Endothelial cell (in vitro differentiated cells): ENCODE measurements around the gene HPDL. TPM values are rescaled to one million over a fixed set of nuclear protein-coding genes. Genes with fewer than 3 reads are reported as not detected.
"Not testable (repeated sequence)": the region's sequence is repeated elsewhere in the genome, so short reads cannot be mapped to it uniquely, and the experiment has no call there.

Source experiments
- DNase-seq: peaks from one replicate; pipeline ENCODE4 v3.0.0; 2021; ENCODE audit warnings: low spot score
- H3K27ac Mint-ChIP-seq: one replicate; pipeline ENCODE4 v1.8.0; 2021; ENCODE audit warnings: mixed read lengths, inconsistent platforms; ENCODE audit not compliant: unreplicated experiment
- H3K27me3 Mint-ChIP-seq: one replicate; pipeline ENCODE4 v1.8.0; 2021; ENCODE audit warnings: mild to moderate bottlenecking, moderate library complexity, mixed read lengths, inconsistent platforms; ENCODE audit not compliant: unreplicated experiment
- H3K36me3 Mint-ChIP-seq: one replicate; pipeline ENCODE4 v1.8.0; 2021; ENCODE audit warnings: mild to moderate bottlenecking, low read depth, mixed read lengths, inconsistent platforms; ENCODE audit not compliant: unreplicated experiment
- H3K4me1 Mint-ChIP-seq: one replicate; pipeline ENCODE4 v1.8.0; 2021; ENCODE audit warnings: mild to moderate bottlenecking, mixed read lengths, inconsistent platforms; ENCODE audit not compliant: unreplicated experiment
- H3K4me3 Mint-ChIP-seq: one replicate; pipeline ENCODE4 v1.8.0; 2021; ENCODE audit warnings: mild to moderate bottlenecking, mixed read lengths, inconsistent platforms; ENCODE audit not compliant: unreplicated experiment
- H3K9me3 Mint-ChIP-seq: one replicate; pipeline ENCODE4 v1.8.0; 2021; ENCODE audit warnings: mixed read lengths, inconsistent platforms; ENCODE audit not compliant: unreplicated experiment
- total RNA-seq: library from RNA; stranded (reverse); fragmentation: NEBNext Ultra II Directional; extraction: Animal tissue kit (Norgen Biotek cat#: 25700); gene quantifications from one replicate; pipeline ENCODE4 v1.2.1, GENCODE V29; 2021; ENCODE audit not compliant: unreplicated experiment
- TF ChIP-seq, protein P1 (sequence below): fragments of 200-600 bp; sonication (generic); IDR thresholded peaks from one replicate; pipeline ENCODE4 v1.5.0; 2021; ENCODE audit warnings: antibody characterized with exemption; ENCODE audit not compliant: unreplicated experiment

HPDL gene
- total RNA-seq, 1 donor from 2014 or later: 2.5 TPM

DNA sequence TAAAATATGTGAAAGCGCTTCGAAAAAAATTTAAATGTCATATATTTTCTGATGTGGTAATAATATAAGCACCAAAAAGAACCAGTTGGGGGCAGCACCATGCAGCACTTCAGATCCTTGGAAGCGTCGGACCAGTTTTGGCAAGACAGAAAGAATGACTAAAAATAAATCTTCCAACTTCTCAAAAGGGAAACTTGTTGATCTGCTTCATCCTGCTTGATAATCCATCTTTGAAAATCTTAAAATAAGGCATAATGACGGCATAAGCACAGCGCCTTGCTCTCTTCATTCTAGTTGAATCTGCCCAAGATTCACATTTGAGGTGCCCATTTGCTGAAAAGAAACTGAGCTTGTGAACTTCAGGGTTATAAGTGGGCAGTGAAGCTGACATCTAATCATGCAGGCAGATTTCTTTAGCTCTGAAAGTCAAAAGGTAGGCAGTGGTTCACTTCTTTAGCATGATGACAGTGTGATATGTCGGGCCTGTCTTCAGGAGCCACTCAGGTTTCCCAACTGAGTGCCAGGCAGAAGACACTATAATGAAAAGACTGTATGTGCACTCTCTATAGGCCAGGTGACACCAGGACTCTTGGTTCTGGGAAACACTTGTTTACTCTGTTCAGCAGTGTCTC, 33.3 kb downstream of the HPDL start:
- Mint-ChIP-seq H3K36me3 (no peaks in the 10 kb centered on the region), H3K27ac (no peak overlapping the region), H3K9me3 (no peaks in the 10 kb centered on the region), H3K4me1 (peaks cover 22% of the 10 kb centered on the region), H3K27me3 (no peaks in the 10 kb centered on the region), H3K4me3 (no peak overlapping the region)
- TF ChIP-seq, protein P1, sequence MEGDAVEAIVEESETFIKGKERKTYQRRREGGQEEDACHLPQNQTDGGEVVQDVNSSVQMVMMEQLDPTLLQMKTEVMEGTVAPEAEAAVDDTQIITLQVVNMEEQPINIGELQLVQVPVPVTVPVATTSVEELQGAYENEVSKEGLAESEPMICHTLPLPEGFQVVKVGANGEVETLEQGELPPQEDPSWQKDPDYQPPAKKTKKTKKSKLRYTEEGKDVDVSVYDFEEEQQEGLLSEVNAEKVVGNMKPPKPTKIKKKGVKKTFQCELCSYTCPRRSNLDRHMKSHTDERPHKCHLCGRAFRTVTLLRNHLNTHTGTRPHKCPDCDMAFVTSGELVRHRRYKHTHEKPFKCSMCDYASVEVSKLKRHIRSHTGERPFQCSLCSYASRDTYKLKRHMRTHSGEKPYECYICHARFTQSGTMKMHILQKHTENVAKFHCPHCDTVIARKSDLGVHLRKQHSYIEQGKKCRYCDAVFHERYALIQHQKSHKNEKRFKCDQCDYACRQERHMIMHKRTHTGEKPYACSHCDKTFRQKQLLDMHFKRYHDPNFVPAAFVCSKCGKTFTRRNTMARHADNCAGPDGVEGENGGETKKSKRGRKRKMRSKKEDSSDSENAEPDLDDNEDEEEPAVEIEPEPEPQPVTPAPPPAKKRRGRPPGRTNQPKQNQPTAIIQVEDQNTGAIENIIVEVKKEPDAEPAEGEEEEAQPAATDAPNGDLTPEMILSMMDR: peak; percentile 68
- peak; percentile 39 for DNase-seq

DNA sequence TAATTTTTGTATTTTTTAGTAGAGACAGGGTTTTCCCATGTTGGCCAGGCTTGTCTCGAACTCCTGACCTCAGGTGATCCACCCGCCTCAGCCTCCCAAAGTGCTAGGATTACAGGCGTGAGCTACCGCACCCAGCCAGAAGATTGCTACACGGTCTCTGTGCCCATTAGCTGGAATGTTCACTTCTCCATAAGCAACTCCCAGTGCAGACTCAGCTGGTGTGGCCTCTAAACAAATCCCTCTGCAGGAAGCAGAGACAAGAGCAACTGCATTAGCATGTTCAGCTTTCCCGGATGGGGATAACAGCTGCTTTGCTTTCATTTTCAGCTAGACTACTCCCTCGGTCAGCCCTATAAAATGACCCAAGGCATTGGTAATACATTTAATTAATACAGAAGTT, 34.3 kb downstream of the HPDL start:
- H3K9me3 Mint-ChIP-seq, H3K27me3 Mint-ChIP-seq, H3K27ac Mint-ChIP-seq, H3K36me3 Mint-ChIP-seq, H3K4me3 Mint-ChIP-seq: not testable (repeated sequence)
- peaks cover 17% of the 10 kb centered on the region for H3K4me1 Mint-ChIP-seq
- peak; percentile 14 for DNase-seq

DNA sequence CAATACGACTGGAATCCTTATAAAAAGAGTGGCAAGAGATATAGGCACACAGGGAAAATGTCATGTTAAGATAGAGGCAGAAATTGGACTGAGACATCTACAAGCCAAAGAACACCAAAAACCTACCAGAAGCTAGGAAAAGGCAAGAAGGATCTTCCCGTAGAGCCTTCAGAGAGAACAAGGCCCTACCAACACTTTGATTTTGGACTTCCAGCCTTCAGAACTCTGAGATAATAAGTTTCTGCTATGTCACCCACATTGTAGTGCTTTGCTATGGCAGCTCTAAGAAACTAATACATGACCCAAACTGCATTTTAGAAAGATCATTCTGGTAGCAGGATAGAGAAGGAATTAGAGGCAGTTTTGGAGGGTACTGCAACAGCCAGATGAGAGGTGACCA, 37.6 kb downstream of the HPDL start:
- DNase-seq: no peak

DNA sequence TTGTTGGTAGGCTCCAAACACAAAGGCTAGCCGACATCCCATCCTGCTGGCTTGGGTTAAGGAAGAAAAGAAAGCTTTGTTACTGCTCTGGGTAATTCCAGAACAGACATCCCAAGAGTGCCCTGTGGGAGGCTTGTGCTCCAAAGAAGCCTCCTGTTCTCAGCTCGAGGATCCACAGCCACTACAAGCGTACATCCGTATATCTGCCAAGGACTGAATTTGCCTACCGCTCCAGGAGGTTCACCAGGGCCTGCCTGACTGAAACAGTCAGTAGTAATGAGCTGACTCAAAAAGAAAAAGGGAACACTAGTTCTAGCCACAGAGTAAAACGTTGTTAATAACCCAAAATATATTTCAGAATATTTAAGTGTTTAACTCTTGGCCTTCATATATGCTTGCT, 38.4 kb downstream of the HPDL start:
- TF ChIP-seq, protein P1: no peak
- no peaks in the 10 kb centered on the region for H3K9me3 Mint-ChIP-seq
- no peak overlapping the region for H3K4me3 Mint-ChIP-seq

More for the DNA sequence above, 37.6 kb downstream of the HPDL start:
- Mint-ChIP-seq H3K4me3 (no peak overlapping the region), H3K9me3 (no peaks in the 10 kb centered on the region), H3K27me3 (no peaks in the 10 kb centered on the region), H3K27ac (no peak overlapping the region), H3K36me3 (no peaks in the 10 kb centered on the region), H3K4me1 (peaks cover 11% of the 10 kb centered on the region)
- TF ChIP-seq, protein P1: no peak

DNA sequence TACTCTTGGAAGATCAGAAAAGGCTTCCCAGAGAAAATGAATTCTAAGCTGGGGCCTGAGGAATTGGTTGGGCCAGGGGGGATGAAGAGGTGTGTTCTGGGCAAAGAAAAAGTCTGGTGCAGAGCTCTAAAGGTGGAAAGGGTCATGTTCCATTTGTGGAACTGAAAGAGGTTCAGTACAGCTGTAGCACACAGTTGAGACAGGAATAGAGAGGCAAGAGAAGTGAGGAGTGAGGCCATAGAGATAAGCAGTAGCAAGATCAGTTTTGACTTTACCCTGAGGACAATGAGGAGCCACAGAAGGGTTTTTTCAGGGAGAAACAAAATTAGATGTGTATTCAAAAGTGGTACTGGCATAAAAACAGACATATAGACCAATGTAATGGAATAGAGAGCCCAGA, 43.9 kb downstream of the HPDL start:
- Mint-ChIP-seq H3K9me3 (no peaks in the 10 kb centered on the region), H3K27ac (no peak overlapping the region), H3K4me3 (no peak overlapping the region), H3K4me1 (no peaks in the 10 kb centered on the region), H3K27me3 (no peaks in the 10 kb centered on the region), H3K36me3 (no peaks in the 10 kb centered on the region)
- TF ChIP-seq, protein P1: no peak
- no peak for DNase-seq

More for the DNA sequence above, 38.4 kb downstream of the HPDL start:
- H3K27ac Mint-ChIP-seq: no peak overlapping the region
- H3K27me3 Mint-ChIP-seq: no peaks in the 10 kb centered on the region
- no peaks in the 10 kb centered on the region for H3K36me3 Mint-ChIP-seq
- no peak for DNase-seq
- peaks cover 8% of the 10 kb centered on the region for H3K4me1 Mint-ChIP-seq
